Measurements from ENCODE around the gene TMEM190. TPM values are rescaled to one million over a fixed set of nuclear protein-coding genes. Genes with fewer than 3 reads are reported as not detected.

The TMEM190 gene
- total and polyA plus RNA-seq, 2 donors (not counting 3 experiments of a cell fraction or from before 2014, with no cell fraction given) = not detected

DNA sequence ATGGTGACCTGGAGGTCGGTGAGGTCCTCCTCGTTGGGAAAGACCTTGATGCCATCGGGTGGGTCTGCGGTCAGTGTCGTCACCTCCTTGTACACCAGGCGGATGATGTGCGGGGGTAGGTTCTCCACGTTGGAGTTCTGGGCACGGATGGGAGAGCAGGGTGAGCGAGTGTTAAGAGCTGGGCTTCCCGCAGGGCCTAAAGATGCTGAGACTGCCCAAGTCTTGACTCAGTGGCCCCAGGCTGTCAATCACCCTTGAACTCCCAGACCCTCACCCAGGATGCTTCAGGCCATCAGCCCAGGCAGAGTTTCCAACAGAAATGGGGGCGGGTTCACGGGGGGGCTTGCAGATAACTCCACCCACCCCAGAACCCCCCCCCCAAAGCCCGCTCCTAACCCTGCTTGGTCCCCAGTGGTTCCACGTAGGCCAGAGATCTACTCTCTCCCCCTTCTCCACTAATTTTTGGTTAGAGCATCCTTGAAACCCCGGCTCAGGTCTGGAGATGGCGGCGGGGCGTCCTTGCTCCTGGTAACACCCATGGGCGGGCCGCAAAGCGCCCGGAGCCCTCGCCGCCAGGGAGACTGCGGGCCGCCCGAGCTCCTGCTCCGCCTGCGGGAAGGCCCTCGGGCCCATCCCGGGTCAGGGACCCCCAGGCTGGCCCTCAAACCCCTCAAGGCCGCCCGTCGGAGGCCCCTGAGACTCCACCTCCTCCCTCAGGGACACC is 30.4 kb downstream of the TMEM190 start:
- Histone ChIP-seq H3K9ac (replicated peaks; ENCODE audit: extremely low read depth, insufficient read depth, low read length) (peak overlapping the region; percentile 93), H3K79me2 (ENCODE audit: control insufficient read depth, insufficient read depth, low read length) (peaks cover 49% of the 10 kb centered on the region), H3K27ac (ENCODE audit: insufficient read depth, low read depth, low read length) (peak overlapping the region; percentile 90), H4K20me1 (replicated peaks; ENCODE audit: control insufficient read depth, extremely low read depth, insufficient read depth, low read length) (no peaks in the 10 kb centered on the region), H3K9me1 (replicated peaks; ENCODE audit: control insufficient read depth, extremely low read depth, insufficient read depth, low read length) (no peaks in the 10 kb centered on the region), H3K9me3 (replicated peaks; ENCODE audit: control insufficient read depth, insufficient read depth, low read length) (no peaks in the 10 kb centered on the region), H3K36me3 (ENCODE audit: control insufficient read depth in 2 of 2, extremely low read depth in 1 of 2, insufficient read depth in 2 of 2, low read length in 2 of 2) (peaks cover 10 to 14% of the 10 kb centered on the region in 2 experiments), H3K4me3 (replicated peaks in 1 of 3; ENCODE audit: insufficient read depth in 1 of 3, low read depth in 1 of 3, low read length in 3 of 3) (peak overlapping the region; percentile 63 to 90 (median 84)), H3K4me2 (ENCODE audit: insufficient read depth, low read length) (peak overlapping the region; percentile 59), H2AFZ (ENCODE audit: low read depth, low read length) (no peak overlapping the region), H3K4me1 (ENCODE audit: control insufficient read depth, extremely low read depth, insufficient read depth, low read length) (peaks cover 13% of the 10 kb centered on the region), H3K27me3 (ENCODE audit: control insufficient read depth in 2 of 2, insufficient read depth in 2 of 2, low read length in 2 of 2) (peaks cover 2 to 5% of the 10 kb centered on the region in 2 experiments)
- TSS peak; percentile 53 for BruUV-seq (replicated peaks)
- FAIRE-seq (no peak), DNase-seq (ENCODE audit: low read depth, low spot score) (peak; percentile 38)
- CTCF ChIA-PET = interaction anchor here (0.7 to 1.5 kb wide), 7 partner anchors 9 to 246 kb away, joined by 3 to 5 read pairs (median 3); partner anchors contain the start of gene KMT5C
- dilution Hi-C loops (cut with MboI; ENCODE audit: extremely low pct_ligation_motif_present, low sequenced_read_pairs) (no loop called here), intact Hi-C loops (cut with micrococcal nuclease) (no loop called here)
- POLR2A ChIA-PET = interaction anchor here (0.6 to 2.0 kb wide), 17 partner anchors 11 to 320 kb away, joined by 3 to 15 read pairs (median 4); partner anchors contain the start of genes FIZ1, HSPBP1, ISOC2 and KMT5C
- TF ChIP-seq POLR2A (IDR thresholded peaks at IDR 0.05; ENCODE audit: low read depth, low read length) (no peak), EZH2 (IDR thresholded peaks at IDR 0.05; ENCODE audit: borderline replicate concordance, low read depth, low read length, severe bottlenecking) (no peak), GATA2 (IDR thresholded peaks at IDR 0.05; ENCODE audit: insufficient read depth, insufficient read length, low read depth, low read length) (no peak), FOS (IDR thresholded peaks at IDR 0.05; ENCODE audit: borderline replicate concordance, insufficient read depth, low read length) (no peak), JUN (IDR thresholded peaks at IDR 0.05; ENCODE audit: borderline replicate concordance, insufficient read depth, insufficient read length, low read depth) (no peak), MYC (IDR thresholded peaks at IDR 0.05; ENCODE audit: low read depth, low read length) (no peak), POLR2AphosphoS5 (IDR thresholded peaks at IDR 0.05; ENCODE audit: insufficient read depth, low read depth, low read length) (no peak)
- TF ChIP-seq, protein P1, sequence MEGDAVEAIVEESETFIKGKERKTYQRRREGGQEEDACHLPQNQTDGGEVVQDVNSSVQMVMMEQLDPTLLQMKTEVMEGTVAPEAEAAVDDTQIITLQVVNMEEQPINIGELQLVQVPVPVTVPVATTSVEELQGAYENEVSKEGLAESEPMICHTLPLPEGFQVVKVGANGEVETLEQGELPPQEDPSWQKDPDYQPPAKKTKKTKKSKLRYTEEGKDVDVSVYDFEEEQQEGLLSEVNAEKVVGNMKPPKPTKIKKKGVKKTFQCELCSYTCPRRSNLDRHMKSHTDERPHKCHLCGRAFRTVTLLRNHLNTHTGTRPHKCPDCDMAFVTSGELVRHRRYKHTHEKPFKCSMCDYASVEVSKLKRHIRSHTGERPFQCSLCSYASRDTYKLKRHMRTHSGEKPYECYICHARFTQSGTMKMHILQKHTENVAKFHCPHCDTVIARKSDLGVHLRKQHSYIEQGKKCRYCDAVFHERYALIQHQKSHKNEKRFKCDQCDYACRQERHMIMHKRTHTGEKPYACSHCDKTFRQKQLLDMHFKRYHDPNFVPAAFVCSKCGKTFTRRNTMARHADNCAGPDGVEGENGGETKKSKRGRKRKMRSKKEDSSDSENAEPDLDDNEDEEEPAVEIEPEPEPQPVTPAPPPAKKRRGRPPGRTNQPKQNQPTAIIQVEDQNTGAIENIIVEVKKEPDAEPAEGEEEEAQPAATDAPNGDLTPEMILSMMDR (IDR thresholded peaks at IDR 0.05; ENCODE audit: extremely low read depth in 1 of 2, insufficient read depth in 1 of 2, low read depth in 1 of 2, low read length in 2 of 2) = no peak
- TF ChIP-seq, protein P2, sequence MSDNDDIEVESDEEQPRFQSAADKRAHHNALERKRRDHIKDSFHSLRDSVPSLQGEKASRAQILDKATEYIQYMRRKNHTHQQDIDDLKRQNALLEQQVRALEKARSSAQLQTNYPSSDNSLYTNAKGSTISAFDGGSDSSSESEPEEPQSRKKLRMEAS (IDR thresholded peaks at IDR 0.05; ENCODE audit: insufficient read depth, insufficient read length) = no peak

All from endothelial cell of umbilical vein (primary cell).